HL-60/S4 (cell line): ENCODE measurements around the gene LRFN2.

Experiments
- in situ Hi-C: fragments of 300-500 bp; cut with MboI; formaldehyde crosslinking; loops from 2 replicates; pipeline ENCODE4 v1.14.3; 2022; ENCODE audit warnings: low sequenced_read_pairs

LRFN2 gene

GRCh38 chr6:40586369-40587201, 579 bp downstream of the LRFN2 start:
- in situ Hi-C loops = no loop called here

- in situ Hi-C loops = no loop called here
Measured at GRCh38 chr6:40585651-40586269, 1.4 kb downstream of the LRFN2 start.

GRCh38 chr6:40585223-40585622, 1.9 kb downstream of the LRFN2 start:
- in situ Hi-C loops = no loop called here

GRCh38 chr6:40584741-40585140, 2.4 kb downstream of the LRFN2 start:
- in situ Hi-C loops = no loop called here

DNA sequence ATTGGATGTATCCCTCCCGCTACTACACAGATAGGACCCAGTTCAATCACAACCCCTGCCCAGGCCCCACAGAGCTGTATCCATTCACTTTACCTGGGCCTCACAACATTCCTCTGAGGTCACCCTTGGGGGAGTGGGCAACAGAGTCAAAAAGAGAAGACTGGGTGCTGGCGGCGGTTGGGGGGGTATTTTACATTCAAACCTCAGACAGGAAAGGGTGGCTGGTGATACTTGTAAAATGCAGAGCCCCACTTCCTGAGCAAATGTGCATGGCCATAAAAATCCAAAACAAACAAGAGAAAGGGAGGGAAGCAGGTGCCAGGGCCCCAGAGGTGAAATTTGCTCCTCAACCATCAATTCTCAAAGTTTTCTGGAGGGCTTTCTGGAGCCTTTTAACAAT, 3.5 kb downstream of the LRFN2 start:
- in situ Hi-C loops = no loop called here

GRCh38 chr6:40582892-40583291, 4.3 kb downstream of the LRFN2 start:
- in situ Hi-C loops = no loop called here

DNA sequence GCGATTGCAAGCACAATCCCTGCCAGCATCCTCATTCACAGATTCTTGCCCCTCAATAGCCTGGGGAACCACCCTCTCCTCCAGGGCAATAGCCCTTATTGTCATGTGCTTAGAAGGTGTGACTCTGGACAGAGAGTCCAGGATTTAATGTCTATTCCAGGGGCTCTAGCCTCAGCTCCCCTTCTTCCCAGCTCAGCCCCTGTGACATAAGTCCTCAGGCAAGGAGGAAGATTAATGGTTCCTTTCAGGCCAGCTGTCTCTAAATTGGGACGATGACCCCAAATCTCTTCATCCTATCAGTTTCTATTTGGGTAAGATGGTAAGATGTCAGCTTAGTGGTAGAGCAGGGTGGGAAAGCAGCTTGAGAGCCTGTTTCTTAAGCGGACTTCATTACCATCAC, 8.1 kb downstream of the LRFN2 start:
- in situ Hi-C loops = no loop called here

- in situ Hi-C loops = no loop called here
Measured at GRCh38 chr6:40577672-40578071, 9.5 kb downstream of the LRFN2 start.

GRCh38 chr6:40573221-40573620, 13.9 kb downstream of the LRFN2 start:
- in situ Hi-C loops = no loop called here

DNA sequence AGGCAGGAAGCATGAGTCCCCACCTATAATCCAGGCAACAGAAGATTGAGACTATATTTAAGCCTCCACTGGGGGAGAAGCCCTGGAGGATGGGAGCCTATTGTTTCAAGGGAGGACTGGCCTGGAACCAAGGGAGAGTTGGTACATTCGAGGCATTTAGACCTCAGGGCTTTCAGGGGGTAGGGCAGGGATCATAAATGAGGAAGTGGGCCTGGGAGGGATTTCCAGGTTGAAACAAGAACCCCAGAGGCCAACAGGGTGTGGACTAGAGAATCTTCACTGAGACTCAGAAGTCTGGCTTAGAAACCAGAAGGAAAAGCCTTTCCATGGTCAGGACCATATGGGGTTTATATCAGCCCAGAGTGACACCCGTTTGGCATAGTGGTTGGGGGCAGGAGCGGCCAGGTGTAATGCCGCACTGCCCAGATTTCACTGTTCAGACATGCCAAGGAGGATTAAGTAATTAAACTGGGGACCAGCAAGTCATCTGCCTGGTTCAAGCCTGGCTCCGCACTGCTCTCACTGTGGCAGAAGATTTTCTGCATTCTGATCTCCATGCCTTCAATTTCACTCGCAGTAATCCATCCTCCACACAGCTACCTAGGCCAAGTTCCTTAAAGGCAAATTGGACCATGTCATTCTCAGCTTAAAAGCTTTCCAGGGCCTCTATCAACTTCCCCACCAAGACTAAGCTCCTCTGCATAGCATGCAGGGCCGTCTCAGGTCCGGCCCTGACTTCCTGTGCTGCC, 17.8 kb downstream of the LRFN2 start:
- in situ Hi-C loops = no loop called here

- in situ Hi-C loops = no loop called here
Measured at GRCh38 chr6:40568062-40568708, 19.0 kb downstream of the LRFN2 start.

DNA sequence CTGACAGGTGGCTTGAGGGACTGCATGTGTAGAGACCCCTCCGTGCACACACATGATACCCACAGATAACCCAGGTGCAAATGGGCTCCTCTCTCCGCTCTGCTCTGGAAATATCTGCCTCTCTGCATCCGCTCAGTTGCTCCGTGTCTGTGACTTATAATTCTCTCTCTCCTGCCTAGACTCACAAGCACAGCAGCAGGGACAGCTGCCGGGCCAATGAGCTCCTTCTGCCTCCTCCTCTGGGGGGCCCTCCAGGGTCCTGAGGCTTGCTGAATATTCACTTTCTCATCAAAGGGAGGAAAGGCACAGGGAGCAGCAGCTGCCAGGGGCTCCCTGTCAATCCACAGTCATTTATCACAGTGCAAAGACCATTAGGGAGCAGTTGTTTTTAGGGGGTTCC, 24.1 kb downstream of the LRFN2 start:
- in situ Hi-C loops = no loop called here

- in situ Hi-C loops = no loop called here
Measured at GRCh38 chr6:40559056-40559455, 28.1 kb downstream of the LRFN2 start.

- in situ Hi-C loops = no loop called here
Measured at GRCh38 chr6:40558102-40558501, 29.1 kb downstream of the LRFN2 start.

DNA sequence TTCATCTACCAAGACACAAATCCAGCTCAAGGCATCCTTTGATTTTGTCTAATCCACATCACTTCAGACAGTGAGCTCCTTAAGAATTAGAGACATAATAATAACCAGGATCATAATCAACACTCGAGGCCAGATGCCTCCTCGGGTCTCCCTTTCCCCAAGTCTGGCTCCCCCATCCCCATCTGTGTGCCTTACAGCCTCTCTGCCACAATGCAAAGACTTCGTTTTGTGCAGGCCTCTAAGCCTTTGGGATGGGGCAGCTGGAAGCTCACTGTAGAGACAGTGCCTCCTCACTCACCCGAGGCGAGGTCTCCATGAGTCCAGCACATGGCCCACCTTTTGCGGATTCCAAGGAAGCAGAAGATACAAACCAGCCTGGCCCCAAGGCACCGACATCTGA, 30.3 kb downstream of the LRFN2 start:
- in situ Hi-C loops = no loop called here

DNA sequence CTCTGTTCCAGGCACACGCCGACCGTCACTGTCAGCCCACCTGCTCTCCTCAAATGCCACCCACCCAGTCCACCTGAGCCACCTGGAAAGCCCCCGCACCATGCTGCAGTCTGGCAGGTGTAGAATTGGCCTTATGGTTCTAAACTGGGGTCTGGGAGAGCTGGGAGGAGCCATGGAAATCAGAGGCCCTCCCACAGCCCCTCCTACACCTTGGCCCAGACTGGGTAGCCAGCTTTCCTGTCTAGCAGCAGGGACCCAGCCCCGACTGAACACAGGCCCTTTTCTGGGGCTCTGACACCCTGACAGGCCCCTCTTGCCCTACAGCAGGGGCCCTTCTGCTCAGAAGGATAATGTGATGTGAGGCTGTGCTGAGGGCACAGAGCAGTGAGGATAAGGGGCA, 31.1 kb downstream of the LRFN2 start:
- in situ Hi-C loops = no loop called here

DNA sequence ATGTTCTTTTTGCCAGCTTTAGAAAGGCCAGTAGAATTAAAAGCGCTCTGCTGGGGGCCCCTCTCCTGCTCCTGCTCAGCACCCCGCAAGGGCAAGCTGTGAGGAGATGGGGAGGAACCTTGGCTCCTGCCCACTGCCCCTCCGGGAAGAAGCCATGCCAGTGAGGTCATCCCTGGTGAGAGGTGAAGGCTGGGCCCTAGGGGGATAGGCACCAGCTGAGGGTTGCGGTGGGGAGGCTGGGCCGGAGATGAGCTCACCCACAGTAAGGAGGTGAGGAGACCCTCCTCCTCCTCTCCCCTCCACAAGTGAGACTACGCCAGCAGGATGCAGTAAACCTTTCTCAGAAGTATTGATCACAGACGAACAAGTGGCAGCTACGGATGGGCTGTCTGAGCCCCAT, 32.1 kb downstream of the LRFN2 start:
- in situ Hi-C loops = no loop called here

DNA sequence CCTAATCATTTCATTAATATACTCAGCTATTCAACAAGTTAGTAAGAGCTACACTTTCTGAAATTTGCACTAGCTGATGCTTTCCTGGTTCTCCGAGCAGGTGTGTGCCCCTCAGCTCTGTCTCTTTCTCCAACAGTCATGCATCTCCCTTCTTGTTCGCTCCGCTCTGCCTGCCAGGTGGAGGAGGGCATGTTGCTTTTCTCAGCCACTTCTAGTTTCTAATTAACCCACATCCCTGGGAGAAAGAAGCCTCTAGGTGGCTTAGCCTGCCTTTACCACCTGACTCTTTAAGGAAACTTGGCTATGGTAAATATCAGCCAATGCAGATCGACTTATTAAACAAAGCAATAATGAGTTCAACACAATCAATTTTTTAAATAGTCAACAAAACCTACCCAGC, 34.2 kb downstream of the LRFN2 start:
- in situ Hi-C loops = no loop called here

DNA sequence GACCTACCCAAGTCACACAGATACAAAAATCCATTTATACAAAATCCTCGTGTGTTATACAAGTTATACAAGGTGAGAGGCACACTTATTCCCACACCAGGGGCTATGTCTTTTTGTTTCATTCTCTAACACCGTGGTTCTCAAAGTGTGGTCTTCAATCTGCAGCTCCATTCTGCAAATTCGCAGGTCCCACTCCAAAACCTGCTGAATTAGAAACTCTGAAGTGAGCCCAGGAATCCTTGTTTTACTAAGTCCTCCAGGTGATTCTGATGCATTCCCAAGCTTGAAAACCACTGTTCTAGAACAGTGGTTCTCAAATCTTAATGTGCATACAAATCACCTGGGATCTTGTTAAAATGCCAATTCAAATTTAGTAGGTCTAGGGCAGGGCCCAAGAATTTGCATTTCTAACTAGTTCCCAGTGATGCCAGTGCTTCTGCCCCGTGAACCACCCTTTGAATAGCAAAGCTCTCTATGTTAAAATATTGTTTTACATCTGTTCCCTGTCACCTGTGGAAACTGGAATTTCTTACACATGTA, 35.1 kb downstream of the LRFN2 start:
- in situ Hi-C loops = no loop called here

DNA sequence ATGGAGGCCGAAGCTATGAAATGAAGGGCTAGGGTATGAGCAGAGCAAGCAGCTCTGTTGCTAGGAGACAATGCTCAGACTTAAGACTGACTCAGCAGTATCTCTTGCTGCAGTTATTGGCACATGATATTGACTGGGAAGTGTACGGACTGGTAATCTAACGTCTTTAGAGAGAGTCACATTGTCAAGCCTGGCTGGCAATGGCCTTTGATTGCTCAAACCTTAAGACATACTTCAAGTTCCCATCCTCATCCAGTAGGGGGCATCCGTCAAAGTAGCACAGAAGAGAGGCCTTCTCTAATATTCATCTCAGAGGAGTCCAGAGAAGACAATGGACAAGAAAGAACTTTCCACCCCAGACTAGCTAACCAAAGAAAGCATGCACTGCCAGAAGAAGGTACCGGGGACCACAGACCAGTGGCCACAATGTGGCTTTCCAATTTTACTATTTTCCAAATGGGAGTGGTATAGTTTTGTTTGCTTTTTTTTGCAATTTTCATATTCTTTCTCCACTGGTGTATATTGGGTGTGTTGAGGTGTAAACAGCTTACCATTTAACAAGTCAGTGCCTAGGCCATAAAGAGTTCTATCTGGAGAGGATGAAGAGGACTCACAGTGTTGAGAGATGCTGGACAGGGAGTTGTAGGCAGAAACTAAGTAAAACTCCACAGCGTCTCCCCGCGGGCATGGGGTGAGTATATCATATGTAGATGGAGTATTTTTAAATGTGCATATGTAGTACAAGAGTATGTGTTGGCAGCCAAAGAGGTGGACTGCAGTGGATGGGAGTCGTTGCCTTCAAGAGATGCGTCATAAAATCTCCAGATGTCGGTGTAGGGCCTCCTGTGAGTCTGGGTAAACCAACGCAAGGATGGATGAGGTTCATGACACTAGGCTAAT, 36.7 kb downstream of the LRFN2 start:
- in situ Hi-C loops = no loop called here
